Mesenchymal stem cell (in vitro differentiated cells and primary cell): ENCODE data around the gene HOXB7.

ENCODE experiments used
- DNase-seq: peaks from one replicate; pipeline ENCODE4 v3.0.0-alpha.2; 2013
- H2AFZ ChIP-seq: one replicate; pipeline ENCODE4 v1.6.1; 2013; ENCODE audit warnings: low read depth, mild to moderate bottlenecking, control low read depth, inconsistent platforms, low read length, moderate library complexity
- H2AK5ac ChIP-seq: 2 replicates; pipeline ENCODE4 v1.6.1; 2013; ENCODE audit warnings: low read length, moderate library complexity, mild to moderate bottlenecking, inconsistent platforms; ENCODE audit not compliant: severe bottlenecking
- H2BK120ac ChIP-seq: one replicate; pipeline ENCODE4 v1.6.1; 2013; ENCODE audit warnings: low read depth, mild to moderate bottlenecking, inconsistent platforms, low read length, moderate library complexity
- H2BK12ac ChIP-seq, 2 experiments: one replicate each; pipeline ENCODE4 v1.6.1; 2013; ENCODE audit warnings: inconsistent platforms in 2 of 2, low read length in 2 of 2, mild to moderate bottlenecking in 2 of 2, moderate library complexity in 2 of 2, control low read depth in 1 of 2
- H2BK15ac ChIP-seq: one replicate; pipeline ENCODE4 v1.6.1; 2013; ENCODE audit warnings: mild to moderate bottlenecking, low read depth, inconsistent platforms; ENCODE audit not compliant: poor library complexity, severe bottlenecking
- H2BK5ac ChIP-seq: 2 replicates; pipeline ENCODE4 v1.6.1; 2013; ENCODE audit warnings: low read depth, mild to moderate bottlenecking, low read length, control low read depth, inconsistent platforms; ENCODE audit not compliant: poor library complexity, severe bottlenecking
- H3K14ac ChIP-seq, 2 experiments: one replicate each; pipeline ENCODE4 v1.6.1; 2013; ENCODE audit warnings: inconsistent platforms in 2 of 2, low read length in 2 of 2, control low read depth in 1 of 2, mild to moderate bottlenecking in 1 of 2, moderate library complexity in 1 of 2
- H3K18ac ChIP-seq, 2 experiments: one replicate each; pipeline ENCODE4 v1.6.1; 2013; ENCODE audit warnings: inconsistent platforms in 2 of 2, low read length in 2 of 2, control low read depth in 1 of 2, low read depth in 1 of 2, mild to moderate bottlenecking in 1 of 2
- H3K23ac ChIP-seq, 2 experiments: one replicate each; pipeline ENCODE4 v1.6.1; 2013; ENCODE audit warnings: inconsistent platforms in 2 of 2, low read length in 2 of 2, mild to moderate bottlenecking in 2 of 2, moderate library complexity in 2 of 2, control low read depth in 1 of 2
- H3K27ac ChIP-seq: 2 replicates; pipeline ENCODE4 v1.5.1; 2013; ENCODE audit warnings: mild to moderate bottlenecking, moderate library complexity, low read length, control low read depth, inconsistent platforms; ENCODE audit not compliant: poor library complexity, severe bottlenecking
- H3K27me3 ChIP-seq, 2 experiments: 2 replicates each; pipeline versions ENCODE4 v1.6.1 to v1.7.0; 2013; ENCODE audit warnings: low read length in 2 of 2, mild to moderate bottlenecking in 2 of 2, moderate library complexity in 2 of 2, control low read depth in 1 of 2, inconsistent platforms in 1 of 2; ENCODE audit not compliant: control insufficient read depth in 1 of 2, insufficient read depth in 1 of 2
- H3K36me3 ChIP-seq, 2 experiments: 2 replicates each; pipeline versions ENCODE4 v1.6.1 to v1.7.0; 2013; ENCODE audit warnings: low read length in 2 of 2, control low read depth in 1 of 2, inconsistent platforms in 1 of 2, low read depth in 1 of 2, mild to moderate bottlenecking in 1 of 2; ENCODE audit not compliant: insufficient read depth in 2 of 2, control insufficient read depth in 1 of 2
- H3K4ac ChIP-seq, 2 experiments: one replicate each; pipeline ENCODE4 v1.6.1; 2013; ENCODE audit warnings: inconsistent platforms in 2 of 2, low read length in 2 of 2, mild to moderate bottlenecking in 2 of 2, moderate library complexity in 2 of 2, control low read depth in 1 of 2, low read depth in 1 of 2
- H3K4me1 ChIP-seq: 2 replicates; pipeline ENCODE4 v1.6.1; 2013; ENCODE audit warnings: low read depth, low read length, control low read depth; ENCODE audit not compliant: control insufficient read depth, insufficient read depth
- H3K4me2 ChIP-seq: 2 replicates; pipeline ENCODE4 v1.6.1; 2013; ENCODE audit warnings: low read length, mild to moderate bottlenecking, inconsistent platforms; ENCODE audit not compliant: poor library complexity, severe bottlenecking
- H3K4me3 ChIP-seq, 2 experiments: 2 replicates each; pipeline versions ENCODE4 v1.5.1 to v1.7.0; 2013; ENCODE audit warnings: low read length in 2 of 2, mild to moderate bottlenecking in 2 of 2, control low read depth in 1 of 2, low read depth in 1 of 2; ENCODE audit not compliant: insufficient read depth in 1 of 2
- H3K79me1 ChIP-seq: replicated peaks from 2 replicates; pipeline ENCODE4 v1.6.1; 2013; ENCODE audit warnings: mild to moderate bottlenecking, control low read depth, low read length, inconsistent platforms; ENCODE audit not compliant: poor library complexity, severe bottlenecking
- H3K9ac ChIP-seq: 2 replicates; pipeline ENCODE4 v1.7.0; 2013; ENCODE audit warnings: mild to moderate bottlenecking, low read length, moderate library complexity
- H3K9me3 ChIP-seq: 2 replicates; pipeline ENCODE4 v1.7.0; 2013; ENCODE audit warnings: mild to moderate bottlenecking, low read length; ENCODE audit not compliant: control insufficient read depth
- H4K8ac ChIP-seq: one replicate; pipeline ENCODE4 v1.6.1; 2013; ENCODE audit warnings: inconsistent platforms, mild to moderate bottlenecking, low read length, moderate library complexity
- H4K91ac ChIP-seq: one replicate; pipeline ENCODE4 v1.6.1; 2013; ENCODE audit warnings: mild to moderate bottlenecking, low read length, inconsistent platforms
- WGBS: methylation state at CpG from one replicate; pipeline ENCODE4 v1.1.7; 2013; ENCODE audit warnings: mixed read lengths; 5-methylcytosine and 5-hydroxymethylcytosine counted together

HOXB7 gene

DNA sequence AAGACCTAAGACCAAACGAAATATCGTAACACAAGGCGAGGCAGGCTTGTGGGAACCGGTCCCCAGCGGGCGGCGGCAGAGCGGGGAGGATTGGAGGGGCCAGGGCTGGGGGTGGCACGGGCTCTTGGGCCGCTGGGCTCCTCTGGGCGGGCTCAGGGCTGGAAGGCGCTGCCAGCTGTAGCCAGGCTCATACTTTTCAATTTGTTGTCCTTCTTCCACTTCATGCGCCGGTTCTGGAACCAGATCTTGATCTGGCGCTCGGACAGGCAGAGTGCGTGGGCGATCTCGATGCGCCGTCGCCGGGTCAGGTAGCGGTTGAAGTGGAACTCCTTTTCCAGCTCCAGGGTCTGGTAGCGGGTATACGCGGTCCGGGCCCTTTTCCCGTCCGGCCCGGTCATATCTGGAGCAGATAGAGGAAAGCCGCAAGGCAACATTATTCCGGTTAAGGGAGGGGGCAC lies 18.7 kb downstream of the HOXB7 start:
- peak overlapping the region in 1 of 2 experiments; percentile 63 for H3K23ac ChIP-seq
- H3K27ac ChIP-seq: no peak overlapping the region
- peak overlapping the region; percentile 50 for H2BK120ac ChIP-seq
- no peak overlapping the region for H2AK5ac ChIP-seq
- peaks cover 31 to 34% of the 10 kb centered on the region in 2 experiments for H3K36me3 ChIP-seq
- WGBS: 4% methylated on average over 26 of the region's 33 CpGs
- DNase-seq: no peak
- H3K4me2 ChIP-seq: peak overlapping the region; percentile 92
- H3K9ac ChIP-seq: peak overlapping the region; percentile 98
- H2BK5ac ChIP-seq: peak overlapping the region; percentile 9
- H3K9me3 ChIP-seq: no peaks in the 10 kb centered on the region
- peak overlapping the region; percentile 70 for H4K91ac ChIP-seq
- H3K4me3 ChIP-seq: peak overlapping the region in 1 of 2 experiments; percentile 80
- peaks cover 5% of the 10 kb centered on the region for H3K79me1 ChIP-seq
- peak overlapping the region in 1 of 2 experiments; percentile 70 for H2BK12ac ChIP-seq
- peak overlapping the region; percentile 82 to 93 for H3K18ac ChIP-seq
- H2AFZ ChIP-seq: no peak overlapping the region
- H4K8ac ChIP-seq: no peak overlapping the region
- peaks cover 51% of the 10 kb centered on the region for H3K4me1 ChIP-seq
- peaks cover 0 to 4% of the 10 kb centered on the region in 2 experiments for H3K27me3 ChIP-seq
- H3K4ac ChIP-seq: peak overlapping the region in 1 of 2 experiments; percentile 89
- peak overlapping the region in 1 of 2 experiments; percentile 94 for H3K14ac ChIP-seq
- no peak overlapping the region for H2BK15ac ChIP-seq

DNA sequence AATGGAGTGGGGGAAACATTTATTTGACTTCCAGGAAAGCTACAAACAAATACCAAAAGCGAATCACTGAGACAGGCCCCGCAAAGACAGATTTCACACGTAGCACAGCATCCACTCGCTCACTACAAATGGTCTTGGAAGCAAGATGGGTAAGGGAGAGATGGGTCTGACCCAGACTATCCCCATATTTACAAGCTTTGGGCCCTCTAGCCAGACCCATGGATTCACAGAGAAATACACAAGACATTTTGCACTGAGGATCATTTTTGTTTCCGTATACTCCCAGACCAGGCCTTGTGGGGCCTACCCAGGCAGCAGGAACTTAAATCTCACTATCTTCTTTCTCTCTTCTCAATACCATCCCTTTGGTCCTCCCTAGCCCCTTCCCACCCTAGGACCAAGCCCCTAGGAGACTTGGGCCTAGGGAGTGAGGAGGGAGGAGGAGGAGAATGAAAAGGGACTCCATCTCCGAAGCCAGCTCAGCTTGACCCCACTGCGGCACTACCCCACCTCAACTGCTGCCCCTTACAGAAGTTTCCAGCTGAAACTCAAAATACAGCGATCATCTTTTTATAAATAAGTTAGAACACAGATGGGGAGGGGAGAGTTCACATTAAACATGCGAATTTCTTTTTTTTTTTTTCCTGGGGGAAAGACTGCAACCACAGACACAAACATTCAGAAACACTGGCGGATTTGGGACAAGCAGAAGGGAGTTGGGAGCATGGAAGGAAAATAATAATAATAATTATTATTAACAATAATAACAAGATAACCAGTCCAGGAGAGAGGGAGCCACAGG lies 19.4 kb downstream of the HOXB7 start:
- peak overlapping the region; percentile 91 to 96 for H3K18ac ChIP-seq
- H2BK15ac ChIP-seq: peak overlapping the region; percentile 83
- H3K4me2 ChIP-seq: no peak overlapping the region
- H3K4me3 ChIP-seq: peak overlapping the region in 1 of 2 experiments; percentile 80
- peak overlapping the region; percentile 87 for H2BK120ac ChIP-seq
- peak overlapping the region; percentile 96 to 98 for H3K4ac ChIP-seq
- DNase-seq: no peak
- H4K8ac ChIP-seq: peak overlapping the region; percentile 93
- H4K91ac ChIP-seq: peak overlapping the region; percentile 87
- peaks cover 48% of the 10 kb centered on the region for H3K4me1 ChIP-seq
- no peak overlapping the region for H2AFZ ChIP-seq
- H3K14ac ChIP-seq: peak overlapping the region in 1 of 2 experiments; percentile 97
- H3K79me1 ChIP-seq: peaks cover 5% of the 10 kb centered on the region
- 18% methylated on average over 5 of the region's 10 CpGs for WGBS
- H2BK5ac ChIP-seq: no peak overlapping the region
- peak overlapping the region; percentile 15 to 100 for H3K23ac ChIP-seq
- peak overlapping the region; percentile 98 for H3K9ac ChIP-seq
- peaks cover 0 to 4% of the 10 kb centered on the region in 2 experiments for H3K27me3 ChIP-seq
- H2AK5ac ChIP-seq: peak overlapping the region; percentile 82
- H2BK12ac ChIP-seq: peak overlapping the region; percentile 49 to 97
- peaks cover 30 to 33% of the 10 kb centered on the region in 2 experiments for H3K36me3 ChIP-seq
- H3K27ac ChIP-seq: no peak overlapping the region
- no peaks in the 10 kb centered on the region for H3K9me3 ChIP-seq

DNA sequence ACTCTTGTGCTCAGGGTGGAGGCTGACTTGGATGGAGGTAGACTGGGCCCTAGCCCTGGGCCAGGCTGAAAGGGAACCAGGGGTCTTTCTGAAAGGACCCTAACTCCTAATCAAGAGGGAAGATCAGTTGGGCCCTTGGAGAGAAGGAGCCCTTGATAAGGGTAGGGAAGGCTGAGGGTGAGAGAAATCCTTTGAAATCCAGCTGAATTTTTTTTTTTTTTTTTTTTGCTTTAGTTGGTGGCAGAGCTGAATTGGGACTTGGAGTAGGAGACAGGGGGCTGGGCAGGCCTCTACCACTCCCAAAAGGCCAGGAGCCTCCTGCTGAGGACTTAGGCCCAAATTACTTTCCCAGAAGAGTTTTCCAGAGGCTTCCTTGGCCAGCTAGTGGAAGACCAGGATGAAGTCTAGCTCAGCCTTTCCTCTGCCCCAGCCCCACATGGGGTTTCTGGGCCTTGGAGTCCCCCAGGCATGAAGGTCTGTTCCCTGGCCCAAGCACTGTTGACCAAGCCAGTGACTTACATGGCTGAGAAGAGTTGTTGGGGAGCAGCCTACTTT lies 20.1 kb downstream of the HOXB7 start:
- Histone ChIP-seq H3K27me3 (peaks cover 0 to 4% of the 10 kb centered on the region in 2 experiments), H3K36me3 (peaks cover 24 to 25% of the 10 kb centered on the region in 2 experiments), H3K9me3 (no peaks in the 10 kb centered on the region), H2BK12ac (peak overlapping the region; percentile 49 to 93), H4K91ac (peak overlapping the region; percentile 88), H3K27ac (peak overlapping the region; percentile 31), H3K4ac (peak overlapping the region; percentile 96 to 98), H3K14ac (peak overlapping the region in 1 of 2 experiments; percentile 35), H3K79me1 (peaks cover 5% of the 10 kb centered on the region), H2AK5ac (peak overlapping the region; percentile 69), H2BK5ac (peak overlapping the region; percentile 74), H3K4me3 (peak overlapping the region in 1 of 2 experiments; percentile 96), H3K4me2 (peak overlapping the region; percentile 36), H4K8ac (peak overlapping the region; percentile 93), H3K23ac (peak overlapping the region in 1 of 2 experiments; percentile 87), H3K18ac (peak overlapping the region; percentile 91 to 99), H3K9ac (peak overlapping the region; percentile 98), H2AFZ (no peak overlapping the region), H3K4me1 (peaks cover 43% of the 10 kb centered on the region), H2BK120ac (peak overlapping the region; percentile 87), H2BK15ac (peak overlapping the region; percentile 83)
- no peak for DNase-seq
